Skin epidermis (tissue), 12 donors: ENCODE results near the gene RRP36.
"Not testable (repeated sequence)": the region's sequence is repeated elsewhere in the genome, so short reads cannot be mapped to it uniquely, and the experiment has no call there.

Experiments used
- H3K27ac ChIP-seq, 21 experiments: fragments of 200-600 bp; sonication (generic) in 11 of 21; one replicate each; pipeline ENCODE4 v1.5.0; 2020; ENCODE audit warnings: mild to moderate bottlenecking in 3 of 21, inconsistent platforms in 2 of 21, moderate library complexity in 2 of 21
- H3K4me3 ChIP-seq, 7 experiments: fragments of 200-600 bp; sonication (generic) in 2 of 7; one replicate each; pipeline ENCODE4 v1.5.0; 2020; ENCODE audit warnings: inconsistent platforms in 2 of 7, mild to moderate bottlenecking in 2 of 7, moderate library complexity in 1 of 7

RRP36 gene, protein sequence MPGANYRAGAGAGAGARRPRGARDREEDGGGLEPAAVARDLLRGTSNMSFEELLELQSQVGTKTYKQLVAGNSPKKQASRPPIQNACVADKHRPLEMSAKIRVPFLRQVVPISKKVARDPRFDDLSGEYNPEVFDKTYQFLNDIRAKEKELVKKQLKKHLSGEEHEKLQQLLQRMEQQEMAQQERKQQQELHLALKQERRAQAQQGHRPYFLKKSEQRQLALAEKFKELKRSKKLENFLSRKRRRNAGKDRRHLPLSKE

GRCh38 chr6:43021270-43022047, at the start of gene RRP36:
RRP36 (plus strand) TSS chr6:43021623; CDS start chr6:43021655, 32 bp downstream.
- Histone ChIP-seq H3K27ac (peak within 1 kb of the TSS; percentile 67 to 95 (median 90)), H3K4me3 (peak within 1 kb of the TSS; percentile 72 to 99 (median 90))

DNA sequence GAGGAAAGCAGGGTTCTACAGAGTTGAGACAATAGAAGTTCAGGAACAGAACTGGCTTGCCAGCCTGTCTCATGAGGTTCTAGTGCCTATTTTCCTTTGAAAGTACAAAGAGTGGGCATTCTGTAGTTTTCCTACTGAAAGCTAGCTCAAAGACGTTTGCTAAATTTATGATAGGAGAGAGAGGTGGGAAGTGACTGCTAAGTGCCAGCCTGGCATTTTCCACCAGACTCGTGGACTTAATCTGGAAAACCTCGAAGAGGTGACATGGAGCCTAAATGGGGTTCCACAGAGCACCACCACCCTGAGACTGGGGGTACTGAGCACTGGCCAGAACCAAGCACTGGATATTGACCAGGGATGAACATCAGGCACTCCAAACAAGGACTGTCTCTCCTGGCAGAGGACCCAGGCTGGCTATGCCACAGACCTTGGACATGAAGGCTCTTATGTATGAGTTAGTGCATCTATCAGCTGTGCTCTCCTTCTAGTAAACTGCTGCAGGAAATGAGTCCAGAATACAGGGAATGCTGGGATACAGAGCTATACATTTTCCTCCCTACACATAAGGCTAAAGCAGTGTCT, 49.6 kb upstream of the RRP36 start:
- H3K4me3 ChIP-seq, result no peak overlapping the region
- H3K27ac ChIP-seq, result no peak overlapping the region

DNA sequence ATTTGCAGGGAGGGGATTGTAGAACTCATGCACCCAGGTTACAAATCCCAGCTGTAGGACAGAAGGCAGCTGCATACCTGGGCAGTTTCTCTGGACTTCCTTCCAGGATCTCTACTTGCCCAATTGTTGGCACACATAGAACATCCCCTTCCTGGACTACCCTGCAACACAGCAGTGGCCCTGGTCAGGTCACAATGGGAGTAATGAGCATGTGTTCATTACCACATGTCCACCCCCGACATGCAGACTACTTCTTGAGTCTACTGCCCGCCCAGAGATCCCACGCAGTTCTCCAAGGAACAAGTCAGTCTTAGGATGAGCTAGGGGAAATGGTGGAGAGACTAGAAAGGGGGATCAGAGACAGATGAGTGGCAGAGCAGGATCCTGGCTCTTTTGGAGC, 47.5 kb upstream of the RRP36 start:
- Histone ChIP-seq H3K4me3 (no peak overlapping the region), H3K27ac (no peak overlapping the region)

DNA sequence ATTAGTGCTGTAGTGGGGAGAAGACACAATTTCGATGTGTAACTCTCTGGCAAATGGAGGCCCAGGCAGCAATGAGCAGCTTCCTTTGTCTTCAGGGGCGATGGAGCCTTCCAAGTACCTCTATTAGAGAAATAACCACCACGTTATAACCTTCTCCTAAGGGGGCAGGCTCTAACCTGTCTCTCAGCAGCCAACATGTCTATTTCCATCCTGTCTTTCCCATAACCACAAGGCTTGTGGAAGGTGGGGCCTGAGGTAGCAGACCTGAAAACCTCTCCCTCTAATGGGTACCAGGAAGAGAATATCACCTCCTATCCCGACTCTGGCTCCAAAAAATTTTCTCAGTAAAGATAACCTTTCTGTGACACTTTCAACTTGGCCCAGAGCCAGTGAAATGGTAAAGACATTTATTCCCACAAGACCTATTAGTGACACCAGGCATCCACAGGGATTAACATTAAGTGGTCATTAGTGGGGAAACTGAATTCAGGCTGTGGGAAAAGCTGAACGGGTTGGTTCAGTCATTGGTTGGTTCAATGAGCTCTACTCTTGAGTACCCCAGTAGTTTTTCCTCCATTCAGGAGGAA, 46.4 kb upstream of the RRP36 start:
- peak overlapping the region in 1 of 21 experiments; percentile 11 for H3K27ac ChIP-seq
- no peak overlapping the region for H3K4me3 ChIP-seq

DNA sequence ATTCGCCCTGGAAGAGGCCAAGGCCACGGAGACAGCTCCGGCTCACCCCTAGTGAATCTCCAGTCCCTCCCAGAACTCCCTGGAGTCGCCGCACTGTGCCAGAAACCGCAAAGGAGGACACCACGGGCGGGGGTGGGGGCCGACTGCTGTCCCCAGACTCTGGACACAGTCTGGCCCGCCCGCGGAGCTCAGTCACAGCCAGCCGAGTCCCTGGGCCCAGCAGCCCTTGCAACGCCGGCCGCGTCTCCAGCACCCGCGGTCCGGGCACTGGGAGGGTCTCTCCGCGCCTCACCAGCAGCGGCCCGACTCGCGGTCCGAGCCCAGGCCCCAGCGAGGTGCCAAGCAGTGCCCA, 43.0 kb upstream of the RRP36 start:
- H3K27ac ChIP-seq, result peak overlapping the region; percentile 68 to 99 (median 93)
- peak overlapping the region; percentile 91 to 99 (median 96) for H3K4me3 ChIP-seq

DNA sequence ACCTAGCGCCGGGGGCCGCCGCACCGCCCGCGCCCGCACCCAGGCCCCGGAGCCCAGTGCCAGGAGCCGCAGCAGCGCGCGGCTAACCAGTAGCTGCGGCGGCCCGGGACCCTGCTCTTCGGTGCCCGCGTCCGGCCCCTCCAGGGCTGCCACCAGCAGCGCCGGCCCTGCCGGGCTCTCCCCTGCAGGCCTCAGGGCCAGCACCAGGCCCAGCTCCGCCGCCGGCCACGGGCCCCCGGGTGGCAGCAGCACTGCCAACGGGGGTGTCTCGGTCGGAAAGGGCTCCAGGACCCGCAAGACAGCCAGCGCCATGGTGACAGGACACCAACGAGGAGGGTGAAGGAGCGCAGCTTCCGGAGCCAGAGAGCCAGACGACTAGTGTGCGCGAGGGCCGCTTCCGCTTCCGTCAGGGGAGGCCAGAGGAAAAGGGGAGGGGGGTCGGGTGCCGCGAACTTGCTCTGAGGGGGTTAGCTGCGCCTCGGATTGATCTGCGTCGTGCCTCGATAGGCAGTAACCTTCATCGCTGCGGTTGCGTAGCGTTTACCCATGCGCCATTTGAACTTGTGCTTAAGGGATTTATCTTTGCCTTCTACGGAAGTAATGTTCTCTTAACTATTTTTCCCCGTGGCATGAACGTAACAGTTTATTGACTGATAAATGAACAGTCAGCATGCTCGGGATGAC, 42.4 kb upstream of the RRP36 start, which contains the start of gene PEX6:
Gene PEX6, minus strand, starts transcription at position 343 of the 684 bp plus-strand sequence. Its CDS starts 31 bp downstream, at position 312.
- peak within 1 kb of the TSS; percentile 68 to 99 (median 93) for H3K27ac ChIP-seq
- H3K4me3 ChIP-seq, result peak within 1 kb of the TSS; percentile 91 to 99 (median 96)

DNA sequence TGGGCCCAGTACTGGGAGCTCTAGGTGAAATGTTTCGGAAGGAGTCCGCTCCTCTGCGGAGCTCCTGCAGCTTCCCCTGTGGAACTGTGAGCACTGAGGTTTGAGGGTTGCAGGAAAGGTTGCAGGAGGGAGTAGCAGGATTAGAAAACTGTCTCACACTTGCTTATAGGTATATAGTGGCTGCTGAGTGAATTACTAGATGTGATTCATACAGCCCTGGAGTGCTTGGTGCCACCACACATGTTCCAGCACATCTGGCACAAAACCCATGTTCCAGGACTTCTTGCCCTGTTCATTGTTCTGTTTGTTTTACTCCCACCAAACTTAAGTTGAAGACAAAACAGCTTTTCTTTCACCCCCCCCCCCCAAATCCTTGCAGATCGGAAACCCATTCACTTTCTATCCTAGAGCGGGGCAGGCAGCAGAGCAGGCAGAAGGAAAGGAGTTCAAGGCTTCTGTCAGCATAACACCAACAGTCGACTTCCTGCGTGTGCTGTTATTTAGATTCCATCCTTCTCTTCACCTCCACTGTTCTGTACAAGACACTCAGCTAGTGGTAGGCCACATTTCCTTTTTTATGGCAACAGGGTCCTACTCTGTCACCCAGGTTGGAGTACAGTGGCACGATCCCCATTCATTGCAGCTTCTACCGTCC, 41.8 kb upstream of the RRP36 start:
- Histone ChIP-seq H3K27ac (peak overlapping the region in 20 of 21 experiments; percentile 89 to 99 (median 93)), H3K4me3 (peak overlapping the region; percentile 91 to 99 (median 96))

DNA sequence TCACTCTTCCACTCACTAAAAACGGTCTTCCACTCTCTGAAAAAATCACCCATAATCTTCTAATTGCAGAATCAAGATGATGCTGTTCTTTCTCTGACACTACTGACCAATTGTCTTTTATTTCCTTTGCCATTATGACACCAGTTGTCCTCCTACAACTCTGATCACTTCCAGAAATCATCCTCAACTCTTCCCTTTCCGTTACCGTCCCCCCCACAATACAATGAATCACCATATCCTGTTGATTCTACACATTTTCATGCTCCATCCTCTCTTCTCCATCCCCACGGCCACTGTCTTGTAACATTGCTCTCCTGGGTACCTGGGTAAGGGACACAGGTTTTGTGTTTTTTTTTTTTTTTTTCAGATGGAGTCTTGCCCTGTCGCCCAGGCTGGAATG, 39.6 kb upstream of the RRP36 start:
- Histone ChIP-seq H3K27ac (no peak overlapping the region), H3K4me3 (no peak overlapping the region)

GRCh38 chr6:42984001-42984923, 37.2 kb upstream of the RRP36 start, which contains the start of gene PPP2R5D:
PPP2R5D (plus strand) TSS chr6:42984570; CDS start chr6:42984678, 108 bp downstream.
- Histone ChIP-seq H3K27ac (peak within 1 kb of the TSS; percentile 71 to 97 (median 89)), H3K4me3 (peak within 1 kb of the TSS; percentile 59 to 92 (median 75))

DNA sequence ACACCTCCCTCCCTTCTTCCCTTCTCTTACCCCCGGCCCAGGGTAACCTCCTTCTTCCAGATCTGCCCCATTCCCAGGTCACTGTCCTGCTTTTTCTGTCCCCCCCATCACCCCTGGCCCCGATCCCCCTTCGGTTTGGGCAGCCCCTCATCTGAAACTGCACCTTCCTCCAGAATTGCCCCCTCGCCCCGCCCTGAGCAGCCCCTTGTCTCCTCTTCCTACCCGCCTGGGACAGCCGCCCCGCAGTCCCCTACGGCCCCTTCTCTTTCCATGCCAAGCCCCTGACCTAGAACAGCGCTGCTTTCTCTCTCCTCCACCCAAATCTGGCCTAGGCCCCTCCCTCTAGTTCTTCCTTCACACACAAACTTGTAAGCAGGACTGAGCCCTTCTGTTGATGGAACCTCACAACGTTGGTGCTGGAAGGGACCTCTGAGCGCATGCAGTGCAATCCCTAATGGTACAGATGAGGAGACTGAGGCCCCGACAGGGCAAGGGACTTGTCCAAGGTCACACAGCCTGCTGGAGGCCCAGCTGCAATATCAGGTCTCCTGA, 36.4 kb upstream of the RRP36 start:
- H3K4me3 ChIP-seq, result peak overlapping the region; percentile 59 to 92 (median 75)
- H3K27ac ChIP-seq, result peak overlapping the region in 20 of 21 experiments; percentile 71 to 97 (median 89)

DNA sequence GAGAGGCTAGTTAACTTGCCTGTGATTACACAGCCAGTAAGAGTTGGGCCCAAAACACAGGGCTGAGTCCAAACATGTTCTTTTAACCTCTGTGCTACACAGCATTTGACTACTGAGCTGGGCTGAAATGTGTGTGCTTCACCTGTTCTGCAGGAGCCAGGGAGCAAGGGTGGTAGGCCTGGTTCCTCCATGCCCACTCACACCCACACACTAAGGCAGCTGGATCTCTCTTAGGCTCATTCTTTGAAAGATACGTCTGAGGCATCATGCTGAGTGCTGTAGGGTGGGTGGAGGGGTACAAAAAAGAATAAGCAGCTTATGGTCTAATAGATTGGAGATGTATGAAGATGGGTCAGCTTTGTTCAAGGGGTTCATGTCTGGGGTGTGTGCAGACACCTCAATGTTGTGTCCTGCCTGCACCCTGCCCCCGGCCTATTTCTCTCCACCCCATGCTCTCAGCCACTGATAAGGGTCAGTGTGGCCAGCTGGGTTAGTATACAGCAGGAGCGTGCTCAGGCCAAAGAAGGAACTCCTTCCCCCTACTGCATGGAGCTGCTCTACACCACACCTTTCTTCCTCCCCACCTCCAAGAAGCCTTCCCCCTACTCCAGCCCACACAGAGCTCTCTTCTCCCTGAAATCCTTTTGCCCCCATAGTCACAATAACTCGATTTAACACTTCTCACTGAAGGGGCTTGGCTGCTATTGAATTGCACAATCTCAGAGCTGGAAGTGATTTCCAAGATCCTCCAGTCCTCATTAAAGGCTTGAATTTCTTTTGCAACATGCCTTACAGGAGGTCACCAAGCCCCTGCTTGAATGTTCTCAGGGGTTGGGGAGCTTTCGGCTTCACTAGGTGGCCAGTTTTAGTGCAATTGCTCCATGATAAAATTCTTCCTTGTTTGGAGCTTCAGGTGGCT, 33.6 kb upstream of the RRP36 start:
- Histone ChIP-seq H3K27ac (peak overlapping the region in 1 of 21 experiments; percentile 31), H3K4me3 (no peak overlapping the region)

DNA sequence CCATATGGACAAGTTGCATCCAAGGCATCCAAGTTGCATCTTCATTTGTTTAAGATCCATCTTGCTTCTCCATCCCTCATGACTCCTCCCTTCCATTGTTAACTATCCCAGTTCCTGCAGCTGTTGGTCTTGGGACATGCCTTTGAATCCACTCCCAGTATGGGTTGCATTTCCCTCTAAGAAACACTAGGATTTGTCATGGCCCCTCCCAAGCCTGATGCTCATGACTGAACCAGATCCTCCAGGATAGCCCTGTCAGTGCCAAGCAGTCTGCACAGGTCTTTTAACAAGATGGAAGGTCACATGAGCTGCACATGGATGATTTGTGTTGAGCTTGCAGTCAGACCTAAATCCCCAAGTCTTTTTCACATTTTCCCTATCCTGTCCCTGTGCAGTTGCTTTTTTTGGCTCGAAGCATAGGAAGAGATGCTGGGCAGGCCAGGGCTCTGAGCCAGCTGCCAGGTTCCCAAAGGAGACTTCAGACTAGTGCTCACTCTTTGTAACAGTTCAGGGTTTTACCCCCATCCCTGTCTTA, 32.9 kb upstream of the RRP36 start:
- no peak overlapping the region for H3K27ac ChIP-seq
- no peak overlapping the region for H3K4me3 ChIP-seq

DNA sequence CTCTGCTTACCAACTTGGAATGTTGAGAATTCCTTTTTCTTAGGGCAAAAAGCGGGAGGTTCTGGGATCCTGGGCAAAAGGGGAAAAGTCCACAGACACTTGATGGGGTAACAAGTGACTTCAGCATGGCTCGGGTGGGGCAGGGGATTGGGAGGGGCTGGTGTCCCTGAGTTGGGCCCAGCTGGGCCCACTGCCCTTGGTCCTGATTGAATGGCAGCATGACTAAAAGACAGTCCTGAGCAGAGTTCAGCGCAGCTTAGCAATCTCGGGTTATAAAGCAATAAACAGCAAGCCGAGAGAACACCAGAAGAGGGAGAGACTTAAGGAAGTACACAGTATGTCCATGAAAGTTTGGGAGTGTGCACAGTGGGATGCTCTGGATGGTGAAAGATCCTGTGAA, 31.5 kb upstream of the RRP36 start:
- Histone ChIP-seq H3K27ac (no peak overlapping the region), H3K4me3 (no peak overlapping the region)

- Histone ChIP-seq H3K27ac (no peak overlapping the region), H3K4me3 (no peak overlapping the region)
Measured at GRCh38 chr6:42993445-42993844, 28.0 kb upstream of the RRP36 start.

GRCh38 chr6:42996513-42996912, 24.9 kb upstream of the RRP36 start:
- Histone ChIP-seq H3K4me3 (no peak overlapping the region), H3K27ac (no peak overlapping the region)

- H3K4me3 ChIP-seq, H3K27ac ChIP-seq: not testable (repeated sequence)
Measured at GRCh38 chr6:42998205-42998604, 23.2 kb upstream of the RRP36 start.
